H9 (cell line): Measurements from ENCODE around the gene CDH23. TPM values are rescaled to one million over a fixed set of nuclear protein-coding genes. Genes with fewer than 3 reads are reported as not detected.

Experiments
- DNase-seq: peaks from one replicate; pipeline ENCODE4 v3.0.0-alpha.2; 2017
- H2AFZ ChIP-seq: one replicate; pipeline ENCODE4 v1.6.1; 2013; ENCODE audit warnings: mild to moderate bottlenecking, low read length, control low read depth, moderate library complexity
- H2AK5ac ChIP-seq: 2 replicates; pipeline ENCODE4 v1.6.1; 2013; ENCODE audit warnings: low read length, control low read depth, mixed read lengths; ENCODE audit not compliant: insufficient read length
- H2BK120ac ChIP-seq: one replicate; pipeline ENCODE4 v1.6.1; 2013; ENCODE audit warnings: low read depth, mild to moderate bottlenecking, low read length, control low read depth, inconsistent platforms; ENCODE audit not compliant: poor library complexity, severe bottlenecking
- H2BK12ac ChIP-seq: 2 replicates; pipeline ENCODE4 v1.6.1; 2013; ENCODE audit warnings: low read length, control low read depth, mixed read lengths, low read depth; ENCODE audit not compliant: insufficient read length
- H2BK15ac ChIP-seq: 2 replicates; pipeline ENCODE4 v1.6.1; 2013; ENCODE audit warnings: low read depth, low read length, control low read depth
- H2BK20ac ChIP-seq: one replicate; pipeline ENCODE4 v1.6.1; 2013; ENCODE audit warnings: low read depth, mild to moderate bottlenecking, low read length, control low read depth, inconsistent platforms; ENCODE audit not compliant: poor library complexity, severe bottlenecking
- H2BK5ac ChIP-seq: 2 replicates; pipeline ENCODE4 v1.6.1; 2013; ENCODE audit warnings: low read length, control low read depth, mixed read lengths; ENCODE audit not compliant: insufficient read length
- H3K14ac ChIP-seq: 2 replicates; pipeline ENCODE4 v1.6.1; 2013; ENCODE audit warnings: low read length, control low read depth; ENCODE audit not compliant: insufficient read depth
- H3K18ac ChIP-seq: 2 replicates; pipeline ENCODE4 v1.6.1; 2013; ENCODE audit warnings: low read depth, mild to moderate bottlenecking, mixed read lengths, low read length, control low read depth; ENCODE audit not compliant: insufficient read length
- H3K23ac ChIP-seq: 2 replicates; pipeline ENCODE4 v1.6.1; 2013; ENCODE audit warnings: low read length, control low read depth, mixed read lengths, low read depth; ENCODE audit not compliant: insufficient read length
- H3K23me2 ChIP-seq: 2 replicates; pipeline ENCODE4 v1.6.1; 2013; ENCODE audit warnings: low read depth, mild to moderate bottlenecking, mixed read lengths, low read length, control low read depth; ENCODE audit not compliant: insufficient read length, poor library complexity, severe bottlenecking
- H3K27ac ChIP-seq: 2 replicates; pipeline ENCODE4 v1.5.1; 2013; ENCODE audit warnings: low read length, control low read depth, mixed read lengths, low read depth; ENCODE audit not compliant: insufficient read length
- H3K27me3 ChIP-seq: 2 replicates; pipeline ENCODE4 v1.6.1; 2013; ENCODE audit warnings: low read length, control low read depth, inconsistent platforms; ENCODE audit not compliant: insufficient read depth
- H3K4ac ChIP-seq: 2 replicates; pipeline ENCODE4 v1.6.1; 2013; ENCODE audit warnings: low read depth, mild to moderate bottlenecking, control low read depth, inconsistent platforms, low read length, moderate library complexity
- H3K4me1 ChIP-seq: 2 replicates; pipeline ENCODE4 v1.6.1; 2013; ENCODE audit warnings: low read length, control low read depth, inconsistent platforms; ENCODE audit not compliant: insufficient read depth
- H3K4me2 ChIP-seq: 2 replicates; pipeline ENCODE4 v1.6.1; 2013; ENCODE audit warnings: low read length, control low read depth, mixed read lengths; ENCODE audit not compliant: insufficient read length, insufficient read depth
- H3K56ac ChIP-seq: 2 replicates; pipeline ENCODE4 v1.6.1; 2013; ENCODE audit warnings: low read depth, mild to moderate bottlenecking, mixed read lengths, low read length, control low read depth; ENCODE audit not compliant: insufficient read length
- H3K79me1 ChIP-seq: 2 replicates; pipeline ENCODE4 v1.6.1; 2013; ENCODE audit warnings: low read depth, mild to moderate bottlenecking, moderate library complexity, low read length, control low read depth, inconsistent platforms; ENCODE audit not compliant: insufficient read depth, poor library complexity, severe bottlenecking
- H3K79me2 ChIP-seq: 2 replicates; pipeline ENCODE4 v1.6.1; 2013; ENCODE audit warnings: low read length, control low read depth, inconsistent platforms; ENCODE audit not compliant: insufficient read depth
- H3K9ac ChIP-seq: 2 replicates; pipeline ENCODE4 v1.6.1; 2013; ENCODE audit warnings: low read length, control low read depth, mixed read lengths; ENCODE audit not compliant: insufficient read length; ENCODE audit errors: extremely low read depth
- H3K9me3 ChIP-seq: one replicate; pipeline ENCODE4 v1.6.1; 2013; ENCODE audit warnings: low read depth, low read length, inconsistent platforms; ENCODE audit not compliant: control insufficient read depth
- H3T11ph ChIP-seq: one replicate; pipeline ENCODE4 v1.6.1; 2013; ENCODE audit warnings: mild to moderate bottlenecking, low read length, control low read depth, inconsistent platforms
- H4K20me1 ChIP-seq: one replicate; pipeline ENCODE4 v1.6.1; 2013; ENCODE audit not compliant: control insufficient read depth, insufficient read length, insufficient read depth
- H4K5ac ChIP-seq: 2 replicates; pipeline ENCODE4 v1.6.1; 2013; ENCODE audit warnings: low read depth, mild to moderate bottlenecking, mixed read lengths, low read length, control low read depth; ENCODE audit not compliant: insufficient read length
- H4K8ac ChIP-seq: replicated peaks from 2 replicates; pipeline ENCODE4 v1.6.1; 2013; ENCODE audit warnings: low read length, control low read depth, mixed read lengths, low read depth; ENCODE audit not compliant: insufficient read length
- H4K91ac ChIP-seq: 2 replicates; pipeline ENCODE4 v1.6.1; 2013; ENCODE audit warnings: low read depth, mild to moderate bottlenecking, moderate library complexity, mixed read lengths, low read length, control low read depth; ENCODE audit not compliant: insufficient read length
- H3K27ac Mint-ChIP-seq, 3 experiments: 2 replicates in 2 of 3; 3 replicates in 1 of 3; pipeline ENCODE4 v1.8.0; 2020 to 2021; ENCODE audit warnings: mixed read lengths in 3 of 3, mild to moderate bottlenecking in 1 of 3, moderate library complexity in 1 of 3
- H3K27me3 Mint-ChIP-seq: 2 replicates; pipeline ENCODE4 v1.8.0; 2021; ENCODE audit warnings: low read depth, mild to moderate bottlenecking, moderate library complexity, mixed read lengths
- H3K36me3 Mint-ChIP-seq, 3 experiments: 2 replicates in 2 of 3; 3 replicates in 1 of 3; pipeline ENCODE4 v1.8.0; 2020 to 2021; ENCODE audit warnings: low read depth in 3 of 3, mixed read lengths in 3 of 3; ENCODE audit not compliant: insufficient read depth in 1 of 3
- H3K4me1 Mint-ChIP-seq, 2 experiments: 2 replicates each; pipeline ENCODE4 v1.8.0; 2020; ENCODE audit warnings: mixed read lengths in 2 of 2
- H3K4me3 Mint-ChIP-seq, 2 experiments: 2 replicates in 1 of 2; 3 replicates in 1 of 2; pipeline ENCODE4 v1.8.0; 2020 to 2021; ENCODE audit warnings: mild to moderate bottlenecking in 2 of 2, mixed read lengths in 2 of 2, moderate library complexity in 1 of 2
- H3K9me3 Mint-ChIP-seq, 2 experiments: 2 replicates in 1 of 2; 3 replicates in 1 of 2; pipeline ENCODE4 v1.8.0; 2020; ENCODE audit warnings: mild to moderate bottlenecking in 2 of 2, mixed read lengths in 2 of 2, moderate library complexity in 1 of 2
- WGBS: extraction: QIAGEN DNeasy Blood & Tissue Kit; methylation state at CpG from one replicate; pipeline ENCODE4 v1.1.7; 2013; ENCODE audit warnings: missing lambda C conversion rate, low lambda C conversion rate, mixed read lengths; ENCODE audit not compliant: insufficient read length; ENCODE audit errors: extremely low coverage; 5-methylcytosine and 5-hydroxymethylcytosine counted together
- total RNA-seq: library from RNA; stranded (reverse); gene quantifications from 2 replicates; pipeline ENCODE4 v1.2.1, GENCODE V29; 2021
- TF ChIP-seq, protein P1 (sequence below): fragments of 200-600 bp; sonication (generic); conservative IDR thresholded peaks from 3 replicates; pipeline ENCODE4 v1.8.0; 2021; ENCODE audit warnings: antibody characterized with exemption, mild to moderate bottlenecking

CDH23 gene
- total RNA-seq, 1 experiment from 2014 or later: 2.1 TPM

DNA sequence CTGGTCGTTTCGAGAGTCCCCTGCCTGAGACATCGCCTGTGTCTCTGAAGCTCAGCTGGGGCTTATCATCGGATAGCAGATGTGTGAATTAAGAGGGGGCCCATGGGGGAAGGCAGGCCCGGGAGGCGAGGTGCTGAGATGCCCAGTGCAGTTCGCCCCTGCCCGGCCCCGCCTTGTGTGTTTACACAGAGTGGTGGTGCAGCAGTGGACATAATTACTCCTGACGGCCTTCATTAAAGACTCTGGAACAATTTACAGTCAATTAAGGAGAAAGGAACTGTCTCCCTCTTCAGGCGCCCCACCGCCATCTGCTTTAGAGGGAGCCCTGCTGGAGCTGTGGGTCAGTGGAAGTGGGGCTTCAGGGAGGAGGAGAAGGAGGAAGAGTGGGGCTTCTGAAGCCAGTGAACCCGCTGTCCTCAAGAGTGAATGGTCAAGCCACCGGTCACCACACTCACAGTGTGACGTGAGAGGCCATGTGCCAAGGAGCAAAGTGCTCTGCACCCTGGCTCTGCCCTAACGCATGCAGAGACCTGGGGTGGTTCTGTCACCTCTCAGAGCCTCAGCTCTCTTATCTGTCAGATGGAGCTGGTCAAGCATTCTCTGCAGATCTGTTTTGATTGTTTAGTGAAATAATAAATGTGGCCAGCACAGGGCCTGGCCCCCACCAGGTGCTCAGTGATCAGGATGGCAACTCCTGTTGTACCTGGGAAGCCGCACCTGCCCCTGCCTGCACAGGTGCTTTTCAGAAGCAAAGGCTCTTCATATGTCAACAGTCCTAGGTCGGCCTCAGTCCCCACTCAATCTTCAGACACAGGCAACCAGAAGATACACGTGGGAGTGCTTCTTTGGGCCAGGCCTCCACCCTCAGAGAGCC, 65.6 kb downstream of the CDH23 start:
- Histone ChIP-seq H4K5ac (no peak overlapping the region), H3K27ac (no peak overlapping the region), H3K9ac (no peak overlapping the region), H4K8ac (no peak overlapping the region), H3K4me2 (no peak overlapping the region), H2BK12ac (no peak overlapping the region), H3K23me2 (no peaks in the 10 kb centered on the region), H3K79me1 (no peaks in the 10 kb centered on the region), H3K4me1 (no peaks in the 10 kb centered on the region), H2BK5ac (no peak overlapping the region), H2AFZ (no peak overlapping the region), H3K27me3 (no peaks in the 10 kb centered on the region), H2BK15ac (no peak overlapping the region), H3K4ac (no peak overlapping the region), H3K56ac (no peak overlapping the region), H4K20me1 (no peaks in the 10 kb centered on the region), H3T11ph (no peak overlapping the region), H2AK5ac (no peak overlapping the region), H4K91ac (no peak overlapping the region), H3K23ac (no peak overlapping the region), H2BK20ac (no peak overlapping the region), H3K14ac (no peak overlapping the region), H3K18ac (no peak overlapping the region), H3K9me3 (no peaks in the 10 kb centered on the region), H3K79me2 (no peaks in the 10 kb centered on the region), H2BK120ac (no peak overlapping the region)
- no peak for DNase-seq
- Mint-ChIP-seq H3K27ac (no peak overlapping the region), H3K9me3 (no peaks in the 10 kb centered on the region), H3K4me1 (peaks cover 0 to 3% of the 10 kb centered on the region in 2 experiments; a peak in 1 of 4 replicates), H3K36me3 (no peaks in the 10 kb centered on the region), H3K4me3 (no peak overlapping the region), H3K27me3 (peaks cover 3% of the 10 kb centered on the region)
- WGBS: no CpG with 5 or more reads among the region's 19 CpGs
- TF ChIP-seq, protein P1, sequence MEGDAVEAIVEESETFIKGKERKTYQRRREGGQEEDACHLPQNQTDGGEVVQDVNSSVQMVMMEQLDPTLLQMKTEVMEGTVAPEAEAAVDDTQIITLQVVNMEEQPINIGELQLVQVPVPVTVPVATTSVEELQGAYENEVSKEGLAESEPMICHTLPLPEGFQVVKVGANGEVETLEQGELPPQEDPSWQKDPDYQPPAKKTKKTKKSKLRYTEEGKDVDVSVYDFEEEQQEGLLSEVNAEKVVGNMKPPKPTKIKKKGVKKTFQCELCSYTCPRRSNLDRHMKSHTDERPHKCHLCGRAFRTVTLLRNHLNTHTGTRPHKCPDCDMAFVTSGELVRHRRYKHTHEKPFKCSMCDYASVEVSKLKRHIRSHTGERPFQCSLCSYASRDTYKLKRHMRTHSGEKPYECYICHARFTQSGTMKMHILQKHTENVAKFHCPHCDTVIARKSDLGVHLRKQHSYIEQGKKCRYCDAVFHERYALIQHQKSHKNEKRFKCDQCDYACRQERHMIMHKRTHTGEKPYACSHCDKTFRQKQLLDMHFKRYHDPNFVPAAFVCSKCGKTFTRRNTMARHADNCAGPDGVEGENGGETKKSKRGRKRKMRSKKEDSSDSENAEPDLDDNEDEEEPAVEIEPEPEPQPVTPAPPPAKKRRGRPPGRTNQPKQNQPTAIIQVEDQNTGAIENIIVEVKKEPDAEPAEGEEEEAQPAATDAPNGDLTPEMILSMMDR: no peak
